Measurements from ENCODE around the gene TAS1R3.

Gene TAS1R3

GRCh38 chr1:1353389-1354151 lies 22.5 kb downstream of the TAS1R3 start:
- Histone ChIP-seq H3K36me3 (ENCODE audit: control insufficient read depth, insufficient read depth, low read length) (no peaks in the 10 kb centered on the region), H3K4me1 (ENCODE audit: control insufficient read depth, insufficient read depth, low read length) (peaks cover 47% of the 10 kb centered on the region), H3K27me3 (ENCODE audit: control insufficient read depth, insufficient read depth, low read length) (peaks cover 31% of the 10 kb centered on the region), H3K9ac (ENCODE audit: low read length) (peak overlapping the region; percentile 46), H3K27ac (ENCODE audit: low read depth, low read length) (no peak overlapping the region), H3K4me3 (ENCODE audit: low read depth, low read length) (peak overlapping the region; percentile 58), H3K9me3 (ENCODE audit: control insufficient read depth, insufficient read depth, low read depth, low read length) (no peaks in the 10 kb centered on the region)

- H3K4me3 ChIP-seq (ENCODE audit: low read depth, low read length): peak overlapping the region; percentile 58
These were observed 23.5 kb downstream of the TAS1R3 start for GRCh38 chr1:1354271-1355247.

GRCh38 chr1:1355416-1355815 lies 24.3 kb downstream of the TAS1R3 start:
- no peaks in the 10 kb centered on the region for H3K36me3 ChIP-seq (ENCODE audit: control insufficient read depth, insufficient read depth, low read length)
- H3K4me3 ChIP-seq (ENCODE audit: low read depth, low read length): peak overlapping the region; percentile 46; the same call in 1 of the 2 replicates
- H3K27me3 ChIP-seq (ENCODE audit: control insufficient read depth, insufficient read depth, low read length): peaks cover 31% of the 10 kb centered on the region
- peaks cover 64% of the 10 kb centered on the region for H3K4me1 ChIP-seq (ENCODE audit: control insufficient read depth, insufficient read depth, low read length)
- no peaks in the 10 kb centered on the region for H3K9me3 ChIP-seq (ENCODE audit: control insufficient read depth, insufficient read depth, low read depth, low read length)
- no peak overlapping the region for H3K9ac ChIP-seq (ENCODE audit: low read length)
- no peak overlapping the region for H3K27ac ChIP-seq (ENCODE audit: low read depth, low read length)

More at GRCh38 chr1:1354271-1355247, 23.5 kb downstream of the TAS1R3 start:
- peaks cover 56% of the 10 kb centered on the region for H3K4me1 ChIP-seq (ENCODE audit: control insufficient read depth, insufficient read depth, low read length)
- H3K27ac ChIP-seq (ENCODE audit: low read depth, low read length): no peak overlapping the region
- H3K9me3 ChIP-seq (ENCODE audit: control insufficient read depth, insufficient read depth, low read depth, low read length): no peaks in the 10 kb centered on the region
- no peak overlapping the region for H3K9ac ChIP-seq (ENCODE audit: low read length)
- H3K36me3 ChIP-seq (ENCODE audit: control insufficient read depth, insufficient read depth, low read length): no peaks in the 10 kb centered on the region
- H3K27me3 ChIP-seq (ENCODE audit: control insufficient read depth, insufficient read depth, low read length): peaks cover 31% of the 10 kb centered on the region

GRCh38 chr1:1356166-1356795 lies 25.2 kb downstream of the TAS1R3 start:
- Histone ChIP-seq H3K27me3 (ENCODE audit: control insufficient read depth, insufficient read depth, low read length) (peaks cover 31% of the 10 kb centered on the region), H3K27ac (ENCODE audit: low read depth, low read length) (no peak overlapping the region), H3K9me3 (ENCODE audit: control insufficient read depth, insufficient read depth, low read depth, low read length) (no peaks in the 10 kb centered on the region), H3K36me3 (ENCODE audit: control insufficient read depth, insufficient read depth, low read length) (no peaks in the 10 kb centered on the region), H3K4me1 (ENCODE audit: control insufficient read depth, insufficient read depth, low read length) (peaks cover 71% of the 10 kb centered on the region), H3K4me3 (ENCODE audit: low read depth, low read length) (no peak overlapping the region), H3K9ac (ENCODE audit: low read length) (no peak overlapping the region)

GRCh38 chr1:1356796-1357401 lies 25.8 kb downstream of the TAS1R3 start:
- H3K9ac ChIP-seq (ENCODE audit: low read length): no peak overlapping the region
- H3K27me3 ChIP-seq (ENCODE audit: control insufficient read depth, insufficient read depth, low read length): peaks cover 31% of the 10 kb centered on the region
- H3K4me1 ChIP-seq (ENCODE audit: control insufficient read depth, insufficient read depth, low read length): peaks cover 70% of the 10 kb centered on the region
- H3K27ac ChIP-seq (ENCODE audit: low read depth, low read length): no peak overlapping the region
- no peaks in the 10 kb centered on the region for H3K9me3 ChIP-seq (ENCODE audit: control insufficient read depth, insufficient read depth, low read depth, low read length)
- H3K36me3 ChIP-seq (ENCODE audit: control insufficient read depth, insufficient read depth, low read length): no peaks in the 10 kb centered on the region
- no peak overlapping the region for H3K4me3 ChIP-seq (ENCODE audit: low read depth, low read length)

- peak overlapping the region; percentile 85; the same call in 1 of the 2 replicates for H3K27ac ChIP-seq (ENCODE audit: low read depth, low read length)
- H3K4me1 ChIP-seq (ENCODE audit: control insufficient read depth, insufficient read depth, low read length): peaks cover 66% of the 10 kb centered on the region
- H3K9me3 ChIP-seq (ENCODE audit: control insufficient read depth, insufficient read depth, low read depth, low read length): no peaks in the 10 kb centered on the region
- peaks cover 26% of the 10 kb centered on the region for H3K27me3 ChIP-seq (ENCODE audit: control insufficient read depth, insufficient read depth, low read length)
- H3K9ac ChIP-seq (ENCODE audit: low read length): peak overlapping the region; percentile 59
- H3K36me3 ChIP-seq (ENCODE audit: control insufficient read depth, insufficient read depth, low read length): no peaks in the 10 kb centered on the region
- H3K4me3 ChIP-seq (ENCODE audit: low read depth, low read length): peak overlapping the region; percentile 37
These were observed 26.9 kb downstream of the TAS1R3 start for GRCh38 chr1:1357871-1358432.

- Histone ChIP-seq H3K9ac (ENCODE audit: low read length) (peak within 1 kb of the TSS; percentile 59), H3K4me3 (ENCODE audit: low read depth, low read length) (peak within 1 kb of the TSS; percentile 37), H3K36me3 (ENCODE audit: control insufficient read depth, insufficient read depth, low read length) (no peaks in the 10 kb centered on the region), H3K4me1 (ENCODE audit: control insufficient read depth, insufficient read depth, low read length) (peaks cover 60% of the 10 kb centered on the region), H3K27ac (ENCODE audit: low read depth, low read length) (peak within 1 kb of the TSS; percentile 85; the same call in 1 of the 2 replicates), H3K27me3 (ENCODE audit: control insufficient read depth, insufficient read depth, low read length) (peaks cover 18% of the 10 kb centered on the region), H3K9me3 (ENCODE audit: control insufficient read depth, insufficient read depth, low read depth, low read length) (no peaks in the 10 kb centered on the region)
These were observed 27.6 kb downstream of the TAS1R3 start, which contains the start of gene MXRA8 for GRCh38 chr1:1358433-1359271. TSS of gene MXRA8 (minus strand) at chr1:1358555. CDS start at chr1:1358504, 51 bp downstream.

GRCh38 chr1:1359308-1359663 lies 28.2 kb downstream of the TAS1R3 start:
- peaks cover 55% of the 10 kb centered on the region for H3K4me1 ChIP-seq (ENCODE audit: control insufficient read depth, insufficient read depth, low read length)
- H3K27me3 ChIP-seq (ENCODE audit: control insufficient read depth, insufficient read depth, low read length): peaks cover 12% of the 10 kb centered on the region
- H3K36me3 ChIP-seq (ENCODE audit: control insufficient read depth, insufficient read depth, low read length): no peaks in the 10 kb centered on the region
- peak overlapping the region; percentile 39; the same call in 1 of the 2 replicates for H3K27ac ChIP-seq (ENCODE audit: low read depth, low read length)
- no peaks in the 10 kb centered on the region for H3K9me3 ChIP-seq (ENCODE audit: control insufficient read depth, insufficient read depth, low read depth, low read length)
- H3K9ac ChIP-seq (ENCODE audit: low read length): no peak overlapping the region
- H3K4me3 ChIP-seq (ENCODE audit: low read depth, low read length): no peak overlapping the region

- Histone ChIP-seq H3K36me3 (ENCODE audit: control insufficient read depth, insufficient read depth, low read length) (no peaks in the 10 kb centered on the region), H3K4me3 (ENCODE audit: low read depth, low read length) (no peak overlapping the region), H3K9ac (ENCODE audit: low read length) (peak overlapping the region; percentile 47), H3K27ac (ENCODE audit: low read depth, low read length) (peak overlapping the region; percentile 39; the same call in 1 of the 2 replicates), H3K4me1 (ENCODE audit: control insufficient read depth, insufficient read depth, low read length) (peaks cover 49% of the 10 kb centered on the region), H3K9me3 (ENCODE audit: control insufficient read depth, insufficient read depth, low read depth, low read length) (no peaks in the 10 kb centered on the region), H3K27me3 (ENCODE audit: control insufficient read depth, insufficient read depth, low read length) (peaks cover 6% of the 10 kb centered on the region)
These were observed 28.8 kb downstream of the TAS1R3 start for GRCh38 chr1:1359664-1360468.

Data from HUES6 (cell line).